Neural cell (in vitro differentiated cells): ENCODE results near the gene ADARB2. TPM values are rescaled to one million over a fixed set of nuclear protein-coding genes. Genes with fewer than 3 reads are reported as not detected.

Experiments used
- H2AFZ ChIP-seq: fragments of 200-600, 300-800 bp; sonication (generic), shearing (Covaris generic); 2 replicates; pipeline ENCODE4 v1.6.0; 2014; ENCODE audit warnings: low read depth, mild to moderate bottlenecking, antibody characterized with exemption, low read length, moderate library complexity
- H3F3A ChIP-seq: fragments of 200-600 bp; shearing (Covaris generic); 2 replicates; pipeline ENCODE4 v1.6.1; 2016; ENCODE audit warnings: mild to moderate bottlenecking, moderate library complexity, mixed read lengths, antibody characterized with exemption, low read length; ENCODE audit not compliant: insufficient read depth, poor library complexity, severe bottlenecking
- H3K27ac ChIP-seq: fragments of 200-600, 300-800 bp; sonication (generic), shearing (Covaris generic); 2 replicates; pipeline ENCODE4 v1.5.1; 2014; ENCODE audit warnings: mild to moderate bottlenecking, low read length, moderate library complexity
- H3K27me3 ChIP-seq: fragments of 300-800, 200-600 bp; sonication (generic), shearing (Covaris generic); 2 replicates; pipeline ENCODE4 v1.6.0; 2014; ENCODE audit warnings: mild to moderate bottlenecking, low read depth, low read length, moderate library complexity; ENCODE audit not compliant: insufficient read depth
- H3K36me3 ChIP-seq: fragments of 300-800, 200-600 bp; sonication (generic), shearing (Covaris generic); 2 replicates; pipeline ENCODE4 v1.5.1; 2014; ENCODE audit warnings: mild to moderate bottlenecking, antibody characterized with exemption, low read length, moderate library complexity; ENCODE audit not compliant: insufficient read depth
- H3K4me2 ChIP-seq: fragments of 300-800, 200-600 bp; sonication (generic), shearing (Covaris generic); 2 replicates; pipeline ENCODE4 v1.6.0; 2014; ENCODE audit warnings: mild to moderate bottlenecking, low read length
- H3K4me3 ChIP-seq: fragments of 300-800, 200-600 bp; sonication (generic), shearing (Covaris generic); 2 replicates; pipeline ENCODE4 v1.5.1; 2014; ENCODE audit warnings: mild to moderate bottlenecking, low read length, moderate library complexity
- H3K79me2 ChIP-seq: fragments of 200-600 bp; shearing (Covaris generic); replicated peaks from 2 replicates; pipeline ENCODE4 v1.6.0; 2014; ENCODE audit warnings: mild to moderate bottlenecking, low read length, moderate library complexity; ENCODE audit not compliant: insufficient read depth
- H3K9ac ChIP-seq: fragments of 300-800, 200-600 bp; sonication (generic), shearing (Covaris generic); 2 replicates; pipeline ENCODE4 v1.6.1; 2016; ENCODE audit warnings: mild to moderate bottlenecking, low read length, mixed read lengths
- H3K9me2 ChIP-seq: fragments of 200-600 bp; shearing (Covaris generic); 2 replicates; pipeline ENCODE4 v1.6.1; 2016; ENCODE audit warnings: mild to moderate bottlenecking, low read length, mixed read lengths; ENCODE audit not compliant: insufficient read depth
- H3K9me3 ChIP-seq: fragments of 200-600, 300-800 bp; sonication (generic), shearing (Covaris generic); 2 replicates; pipeline ENCODE4 v1.6.1; 2016; ENCODE audit warnings: mild to moderate bottlenecking, mixed run types, low read length, moderate library complexity, mixed read lengths
- H4K20me1 ChIP-seq: fragments of 200-600 bp; shearing (Covaris generic); 2 replicates; pipeline ENCODE4 v1.6.1; 2016; ENCODE audit warnings: mild to moderate bottlenecking, mixed run types; ENCODE audit not compliant: insufficient read depth
- CTCF ChIP-seq: fragments of 450-650 bp; IDR thresholded peaks from 2 replicates; pipeline ENCODE4 v1.5.1; 2014; ENCODE audit warnings: antibody characterized with exemption, mild to moderate bottlenecking, moderate library complexity; ENCODE audit not compliant: poor library complexity, severe bottlenecking
- EP300 ChIP-seq: fragments of 450-650 bp; conservative IDR thresholded peaks from 2 replicates; pipeline ENCODE4 v1.6.1; 2014; ENCODE audit warnings: antibody characterized with exemption, mild to moderate bottlenecking, moderate library complexity; ENCODE audit not compliant: poor library complexity, severe bottlenecking
- EZH2 ChIP-seq: fragments of 200-600, 300-800 bp; shearing (Covaris generic), sonication (generic); IDR thresholded peaks from 2 replicates; pipeline ENCODE4 v1.6.1; 2014; ENCODE audit warnings: antibody characterized with exemption, low read length, borderline replicate concordance, mild to moderate bottlenecking; ENCODE audit not compliant: insufficient read depth, poor library complexity, severe bottlenecking
- MXI1 ChIP-seq: fragments of 450-650 bp; conservative IDR thresholded peaks from 2 replicates; pipeline ENCODE4 v1.6.1; 2014; ENCODE audit warnings: antibody characterized with exemption, mild to moderate bottlenecking; ENCODE audit not compliant: poor library complexity, severe bottlenecking
- POLR2AphosphoS5 ChIP-seq: IDR thresholded peaks from 2 replicates; pipeline ENCODE4 v1.6.1; 2012
- RAD21 ChIP-seq: fragments of 450-650 bp; conservative IDR thresholded peaks from 2 replicates; pipeline ENCODE4 v1.6.1; 2014; ENCODE audit warnings: antibody characterized with exemption, mild to moderate bottlenecking, moderate library complexity
- REST ChIP-seq: IDR thresholded peaks from 2 replicates; pipeline ENCODE4 v1.6.1; 2012; ENCODE audit warnings: borderline replicate concordance
- SMC3 ChIP-seq: fragments of 450-650 bp; conservative IDR thresholded peaks from 2 replicates; pipeline ENCODE4 v1.6.1; 2014; ENCODE audit warnings: antibody characterized with exemption, mild to moderate bottlenecking, moderate library complexity; ENCODE audit not compliant: poor library complexity
- TAF1 ChIP-seq: IDR thresholded peaks from 2 replicates; pipeline ENCODE4 v1.6.1; 2012; ENCODE audit warnings: low read depth
- polyA plus RNA-seq: library from polyadenylated mRNA; depleted of rRNA; stranded (reverse); fragments of >200 nt; gene quantifications from 2 replicates; pipeline ENCODE4 v1.2.3, GENCODE V29; 2014

The ADARB2 gene
- polyA plus RNA-seq, 1 donor from 2014 or later: 3.6 TPM

GRCh38 chr10:1423676-1424253 lies 313.6 kb downstream of the ADARB2 start:
- no peaks in the 10 kb centered on the region for H3K27me3 ChIP-seq
- no peak overlapping the region for H3K9ac ChIP-seq
- TF ChIP-seq EP300 (no peak), POLR2AphosphoS5 (no peak), REST (no peak), EZH2 (no peak), MXI1 (no peak), TAF1 (no peak), SMC3 (no peak), CTCF (no peak), RAD21 (no peak)
- no peak overlapping the region for H3K27ac ChIP-seq
- H3F3A ChIP-seq: no peaks in the 10 kb centered on the region
- H2AFZ ChIP-seq: no peak overlapping the region
- no peaks in the 10 kb centered on the region for H3K79me2 ChIP-seq
- H3K36me3 ChIP-seq: no peaks in the 10 kb centered on the region
- H3K4me3 ChIP-seq: no peak overlapping the region
- no peaks in the 10 kb centered on the region for H3K9me3 ChIP-seq
- H4K20me1 ChIP-seq: no peaks in the 10 kb centered on the region
- no peak overlapping the region for H3K4me2 ChIP-seq
- no peaks in the 10 kb centered on the region for H3K9me2 ChIP-seq

GRCh38 chr10:1422275-1422674 lies 315.1 kb downstream of the ADARB2 start:
- H3F3A ChIP-seq: no peaks in the 10 kb centered on the region
- no peak overlapping the region for H3K4me3 ChIP-seq
- no peak overlapping the region for H2AFZ ChIP-seq
- no peaks in the 10 kb centered on the region for H3K27me3 ChIP-seq
- no peaks in the 10 kb centered on the region for H3K79me2 ChIP-seq
- H4K20me1 ChIP-seq: no peaks in the 10 kb centered on the region
- no peaks in the 10 kb centered on the region for H3K9me2 ChIP-seq
- H3K9me3 ChIP-seq: no peaks in the 10 kb centered on the region
- H3K36me3 ChIP-seq: no peaks in the 10 kb centered on the region
- no peak overlapping the region for H3K4me2 ChIP-seq
- no peak overlapping the region for H3K9ac ChIP-seq
- H3K27ac ChIP-seq: no peak overlapping the region
- TF ChIP-seq MXI1 (no peak), RAD21 (no peak), SMC3 (no peak), EZH2 (no peak), POLR2AphosphoS5 (no peak), EP300 (no peak), REST (no peak), CTCF (no peak), TAF1 (no peak)
